H1 (cell line): ENCODE data around the gene EIF2S1. TPM values are rescaled to one million over a fixed set of nuclear protein-coding genes. Genes with fewer than 3 reads are reported as not detected.
"Not testable (repeated sequence)": the region's sequence is repeated elsewhere in the genome, so short reads cannot be mapped to it uniquely, and the experiment has no call there.

Experiments used
- CTCF ChIA-PET: fragments of 300-600 bp; sonication (Branson Sonifier 250); formaldehyde crosslinking; loops from one replicate; lab custom pipeline; 2021; ENCODE audit not compliant: partially characterized antibody; lab: Charles Lee
- POLR2A ChIA-PET: fragments of 300-600 bp; sonication (Branson Sonifier 250); formaldehyde crosslinking; loops from one replicate; lab custom pipeline; 2021; ENCODE audit warnings: inconsistent platforms; ENCODE audit not compliant: partially characterized antibody; lab: Charles Lee
- DNase-seq, 2 experiments: peaks; one replicate each; pipeline versions ENCODE4 v3.0.0 to v3.0.0-alpha.2; 2010 to 2022; ENCODE audit warnings: low spot score in 2 of 2, low read depth in 1 of 2, mixed read lengths in 1 of 2
- FAIRE-seq: peaks from 2 replicates; lab custom pipeline; 2011; peaks lifted over from hg19 to GRCh38; lab: Jason Lieb, UNC
- H2AFZ ChIP-seq: 2 replicates; pipeline ENCODE4 v1.8.1; 2012; ENCODE audit warnings: low read length, inconsistent platforms
- H2AK5ac ChIP-seq: 2 replicates; pipeline ENCODE4 v1.6.1; 2013; ENCODE audit warnings: low read depth, low read length
- H2BK120ac ChIP-seq: replicated peaks from 2 replicates; pipeline ENCODE3; 2013; ENCODE audit warnings: low read depth, low read length, inconsistent platforms
- H2BK12ac ChIP-seq: 2 replicates; pipeline ENCODE4 v1.6.1; 2013; ENCODE audit warnings: low read depth, low read length
- H2BK15ac ChIP-seq: 2 replicates; pipeline ENCODE4 v1.6.1; 2013; ENCODE audit warnings: low read length
- H2BK20ac ChIP-seq: 2 replicates; pipeline ENCODE4 v1.6.1; 2013; ENCODE audit warnings: low read length
- H2BK5ac ChIP-seq: 2 replicates; pipeline ENCODE4 v1.6.1; 2013; ENCODE audit warnings: low read depth, low read length
- H3K14ac ChIP-seq: 2 replicates; pipeline ENCODE4 v1.6.1; 2013; ENCODE audit warnings: inconsistent platforms; ENCODE audit not compliant: insufficient read length
- H3K18ac ChIP-seq: 2 replicates; pipeline ENCODE4 v1.6.1; 2013; ENCODE audit warnings: low read length; ENCODE audit errors: extremely low read depth
- H3K23ac ChIP-seq: 2 replicates; pipeline ENCODE4 v1.6.1; 2013; ENCODE audit warnings: inconsistent platforms; ENCODE audit not compliant: insufficient read length
- H3K23me2 ChIP-seq: 2 replicates; pipeline ENCODE4 v1.6.1; 2013; ENCODE audit warnings: low read depth, low read length
- H3K27ac ChIP-seq: 2 replicates; pipeline ENCODE4 v1.6.1; 2011; ENCODE audit warnings: low read depth, low read length, inconsistent platforms
- H3K27me3 ChIP-seq, 4 experiments: replicated peaks in 1 of 4; 1 replicate in 1 of 4; 2 replicates in 3 of 4; pipeline versions ENCODE4 v1.6.1 to v1.8.1; 2011 to 2013; ENCODE audit warnings: low read length in 3 of 4, mild to moderate bottlenecking in 3 of 4, inconsistent platforms in 2 of 4, mixed read lengths in 2 of 4, moderate library complexity in 1 of 4; ENCODE audit not compliant: control insufficient read depth in 3 of 4, insufficient read depth in 3 of 4; ENCODE audit errors: extremely low read depth in 1 of 4
- H3K36me3 ChIP-seq, 4 experiments: 2 replicates each; pipeline versions ENCODE4 v1.6.1 to v1.8.1; 2011 to 2013; ENCODE audit warnings: mild to moderate bottlenecking in 4 of 4, low read length in 3 of 4, moderate library complexity in 2 of 4, control low read depth in 1 of 4, inconsistent platforms in 1 of 4; ENCODE audit not compliant: insufficient read depth in 4 of 4, control insufficient read depth in 2 of 4
- H3K4ac ChIP-seq: replicated peaks from 2 replicates; pipeline ENCODE3; 2013; ENCODE audit warnings: low read length, low read depth, mixed read lengths, inconsistent platforms; ENCODE audit not compliant: insufficient read length
- H3K4me1 ChIP-seq, 4 experiments: replicated peaks in 1 of 4; 1 replicate in 1 of 4; 2 replicates in 3 of 4; pipeline versions ENCODE4 v1.6.1 to v1.8.1; 2011 to 2013; ENCODE audit warnings: low read length in 3 of 4, inconsistent platforms in 2 of 4, mixed read lengths in 1 of 4; ENCODE audit not compliant: insufficient read depth in 4 of 4, control insufficient read depth in 3 of 4
- H3K4me2 ChIP-seq, 2 experiments: 2 replicates each; pipeline versions ENCODE4 v1.6.1 to v1.8.1; 2011 to 2013; ENCODE audit warnings: low read depth in 2 of 2, low read length in 2 of 2, control low read depth in 1 of 2, inconsistent platforms in 1 of 2, mild to moderate bottlenecking in 1 of 2; ENCODE audit not compliant: insufficient read depth in 1 of 2
- H3K4me3 ChIP-seq, 4 experiments: fragments of 200-600, 300-600 bp in 1 of 4; sonication (generic), shearing (Covaris generic), sonication (Bioruptor Twin) in 1 of 4; 2 replicates each; pipeline versions ENCODE4 v1.5.1 to v1.8.1; 2011 to 2016; ENCODE audit warnings: low read length in 4 of 4, low read depth in 3 of 4, control low read depth in 2 of 4, inconsistent platforms in 2 of 4, mild to moderate bottlenecking in 2 of 4, mixed read lengths in 1 of 4, moderate library complexity in 1 of 4; ENCODE audit not compliant: insufficient read depth in 2 of 4; ENCODE audit errors: extremely low read depth in 1 of 4
- H3K56ac ChIP-seq: replicated peaks from 2 replicates; pipeline ENCODE3; 2013; ENCODE audit warnings: low read depth, mild to moderate bottlenecking, mixed read lengths, low read length, inconsistent platforms; ENCODE audit not compliant: insufficient read length
- H3K79me1 ChIP-seq: 2 replicates; pipeline ENCODE4 v1.6.1; 2013; ENCODE audit warnings: low read depth, low read length, control low read depth
- H3K79me2 ChIP-seq, 2 experiments: 2 replicates each; pipeline versions ENCODE4 v1.6.1 to v1.8.1; 2012 to 2013; ENCODE audit warnings: low read length in 2 of 2, mild to moderate bottlenecking in 2 of 2, inconsistent platforms in 1 of 2; ENCODE audit not compliant: insufficient read depth in 2 of 2, control insufficient read depth in 1 of 2
- H3K9ac ChIP-seq, 4 experiments: replicated peaks in 1 of 4; 1 replicate in 1 of 4; 2 replicates in 3 of 4; pipeline versions ENCODE4 v1.6.1 to v1.8.1; 2011 to 2013; ENCODE audit warnings: low read depth in 3 of 4, low read length in 3 of 4, control low read depth in 2 of 4, mild to moderate bottlenecking in 2 of 4, moderate library complexity in 2 of 4, inconsistent platforms in 1 of 4; ENCODE audit errors: extremely low read depth in 1 of 4
- H3K9me3 ChIP-seq, 2 experiments: 2 replicates each; pipeline versions ENCODE4 v1.6.1 to v1.8.1; 2012 to 2013; ENCODE audit warnings: mild to moderate bottlenecking in 2 of 2, moderate library complexity in 2 of 2, control low read depth in 1 of 2, inconsistent platforms in 1 of 2, low read depth in 1 of 2, low read length in 1 of 2, mixed read lengths in 1 of 2; ENCODE audit not compliant: insufficient read depth in 2 of 2
- H4K20me1 ChIP-seq, 2 experiments: replicated peaks in 1 of 2; 2 replicates each; pipeline versions ENCODE3 to v1.8.1; 2011 to 2013; ENCODE audit warnings: inconsistent platforms in 2 of 2, low read length in 2 of 2, mild to moderate bottlenecking in 1 of 2; ENCODE audit not compliant: insufficient read depth in 2 of 2, control insufficient read depth in 1 of 2
- H4K5ac ChIP-seq: 2 replicates; pipeline ENCODE4 v1.6.1; 2013; ENCODE audit warnings: low read length, low read depth, mixed read lengths, inconsistent platforms; ENCODE audit not compliant: insufficient read length
- H4K8ac ChIP-seq: 2 replicates; pipeline ENCODE4 v1.8.0; 2013; ENCODE audit warnings: mild to moderate bottlenecking, moderate library complexity, low read length, inconsistent platforms; ENCODE audit not compliant: insufficient read depth; ENCODE audit errors: extremely low read depth
- H4K91ac ChIP-seq: replicated peaks from 2 replicates; pipeline ENCODE3; 2013; ENCODE audit warnings: low read length, mixed read lengths, inconsistent platforms; ENCODE audit not compliant: insufficient read length
- WGBS, 2 experiments: shearing (Covaris generic) in 1 of 2; methylation state at CpG; one replicate each; pipeline versions ENCODE4 v1.1.6 to v1.1.7; 2013 to 2015; ENCODE audit warnings: low lambda C conversion rate in 2 of 2, mixed read lengths in 2 of 2, inconsistent platforms in 1 of 2, low coverage in 1 of 2, missing lambda C conversion rate in 1 of 2; ENCODE audit not compliant: insufficient replicate concordance in 2 of 2, insufficient coverage in 1 of 2, insufficient read length in 1 of 2; ENCODE audit errors: extremely low coverage in 1 of 2, missing lambda C conversion rate in 1 of 2; 5-methylcytosine and 5-hydroxymethylcytosine counted together
- polyA plus RNA-seq, 7 experiments: library from polyadenylated mRNA; depleted of rRNA in 3 of 7; stranded (reverse) in 5 of 7; unstranded in 2 of 7; fragments of >200 nt in 5 of 7; fragments of 200-250 nt in 2 of 7; gene quantifications; 1 replicate in 5 of 7; 2 replicates in 1 of 7; 4 replicates in 1 of 7; pipeline versions ENCODE4 v1.2.1 to v1.2.3, GENCODE V29; 2011 to 2013; ENCODE audit warnings: missing spikeins in 2 of 7, mixed read lengths in 2 of 7
- total RNA-seq: library from RNA; stranded (reverse); fragmentation: NEBNext Ultra II Directional; extraction: Animal tissue kit (Norgen Biotek cat#: 25700); gene quantifications from 2 replicates; pipeline ENCODE4 v1.2.1, GENCODE V29; 2021

EIF2S1 gene
- total and polyA plus RNA-seq, 2 of the 8 experiments (the other 6 are each of a cell fraction or from before 2014, with no cell fraction given) = 35.1 to 146 TPM

DNA sequence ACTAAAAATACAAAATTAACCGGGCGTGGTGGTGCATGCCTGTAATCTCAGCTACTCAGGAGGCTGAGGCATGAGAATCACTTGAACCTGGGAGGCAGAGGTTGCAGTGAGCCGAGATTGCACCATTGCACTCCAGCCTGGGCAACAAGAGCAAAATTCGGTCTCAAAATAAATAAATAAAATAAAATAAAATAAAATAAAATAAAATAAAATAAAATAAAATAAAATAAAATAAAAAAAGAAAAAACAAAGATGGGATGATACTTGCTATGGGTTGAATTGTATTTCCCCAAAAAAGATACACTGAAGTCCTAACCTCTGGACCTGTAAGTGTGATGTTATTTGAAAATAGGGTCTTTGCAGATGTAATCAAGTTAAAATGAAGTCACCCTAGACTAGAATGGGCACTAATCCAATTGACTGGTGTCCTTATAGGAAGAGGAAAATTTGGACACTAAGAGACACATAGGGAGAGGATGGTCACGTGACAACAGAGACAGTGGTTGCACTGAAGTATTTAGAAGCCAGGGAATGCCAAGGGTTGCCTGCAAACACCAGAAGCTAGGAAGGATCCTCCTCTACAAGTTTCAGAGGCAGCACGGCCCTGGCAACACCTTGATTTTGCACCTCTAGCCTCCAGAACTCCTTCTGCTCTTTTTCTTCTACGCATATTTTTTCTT lies 48.1 kb downstream of the EIF2S1 start:
- H3K4me2 ChIP-seq, H3K27ac ChIP-seq, H4K5ac ChIP-seq, H4K91ac ChIP-seq, H3K23ac ChIP-seq, H3K9me3 ChIP-seq, H2BK20ac ChIP-seq, H3K23me2 ChIP-seq, H3K18ac ChIP-seq, H3K4me1 ChIP-seq, H3K4ac ChIP-seq, H2AFZ ChIP-seq, H2AK5ac ChIP-seq, DNase-seq, H4K20me1 ChIP-seq, H2BK120ac ChIP-seq, H2BK12ac ChIP-seq, H3K14ac ChIP-seq, H3K56ac ChIP-seq, H2BK15ac ChIP-seq, H2BK5ac ChIP-seq, H3K36me3 ChIP-seq, FAIRE-seq, H3K79me1 ChIP-seq, H3K9ac ChIP-seq, H4K8ac ChIP-seq, H3K79me2 ChIP-seq, H3K4me3 ChIP-seq: not testable (repeated sequence)
- H3K27me3 ChIP-seq = peaks cover 0 to 20% (median 13%) of the 10 kb centered on the region in 4 experiments; a peak in 6 of 7 replicates
- ChIA-PET CTCF (interaction anchor here (1.0 to 2.8 kb wide), 2 partner anchors 19 to 163 kb away, joined by 3 to 12 read pairs; no protein-coding TSS in a partner anchor), POLR2A (interaction anchor here (1.0 kb wide), 1 partner anchor 11 kb away, joined by 3 read pairs; no protein-coding TSS in a partner anchor)
- WGBS, 2 experiments = 85 to 100% methylated on average over 1 to 7 of the region's 7 CpGs
